Fibroblast of lung (primary cell): ENCODE measurements around the gene NR1H4.

Experiments used
- EZH2 ChIP-seq: IDR thresholded peaks from 2 replicates; pipeline ENCODE4 v1.5.1; 2012; ENCODE audit warnings: low read length, control low read depth, mild to moderate bottlenecking; ENCODE audit errors: missing control alignments
- TF ChIP-seq, protein P1 (sequence below), 2 donors: IDR thresholded peaks in 1 of 2; conservative IDR thresholded peaks in 1 of 2; 1 replicate in 1 of 2; 2 replicates in 1 of 2; pipeline ENCODE4 v1.5.1; 2011 to 2012; ENCODE audit warnings: low read length in 2 of 2, control low read depth in 1 of 2, inconsistent platforms in 1 of 2, low read depth in 1 of 2, mild to moderate bottlenecking in 1 of 2

GRCh38 chr12:100497105-100497795, 23.6 kb downstream of the NR1H4 start:
- TF ChIP-seq, protein P1, sequence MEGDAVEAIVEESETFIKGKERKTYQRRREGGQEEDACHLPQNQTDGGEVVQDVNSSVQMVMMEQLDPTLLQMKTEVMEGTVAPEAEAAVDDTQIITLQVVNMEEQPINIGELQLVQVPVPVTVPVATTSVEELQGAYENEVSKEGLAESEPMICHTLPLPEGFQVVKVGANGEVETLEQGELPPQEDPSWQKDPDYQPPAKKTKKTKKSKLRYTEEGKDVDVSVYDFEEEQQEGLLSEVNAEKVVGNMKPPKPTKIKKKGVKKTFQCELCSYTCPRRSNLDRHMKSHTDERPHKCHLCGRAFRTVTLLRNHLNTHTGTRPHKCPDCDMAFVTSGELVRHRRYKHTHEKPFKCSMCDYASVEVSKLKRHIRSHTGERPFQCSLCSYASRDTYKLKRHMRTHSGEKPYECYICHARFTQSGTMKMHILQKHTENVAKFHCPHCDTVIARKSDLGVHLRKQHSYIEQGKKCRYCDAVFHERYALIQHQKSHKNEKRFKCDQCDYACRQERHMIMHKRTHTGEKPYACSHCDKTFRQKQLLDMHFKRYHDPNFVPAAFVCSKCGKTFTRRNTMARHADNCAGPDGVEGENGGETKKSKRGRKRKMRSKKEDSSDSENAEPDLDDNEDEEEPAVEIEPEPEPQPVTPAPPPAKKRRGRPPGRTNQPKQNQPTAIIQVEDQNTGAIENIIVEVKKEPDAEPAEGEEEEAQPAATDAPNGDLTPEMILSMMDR (conservative IDR thresholded peaks at IDR 0.05 in 1 of 2, IDR thresholded peaks at IDR 0.05 in 1 of 2; ENCODE audit: low read depth in 1 of 2, low read length in 2 of 2) = no peak
- no peak for TF ChIP-seq EZH2
